H1 (cell line): ENCODE measurements around the gene ITGA3. TPM values are rescaled to one million over a fixed set of nuclear protein-coding genes. Genes with fewer than 3 reads are reported as not detected.
A peak's percentile ranks its signal among the peaks of the same experiment; 100 is the strongest.

Source experiments
- CTCF ChIA-PET: fragments of 300-600 bp; sonication (Branson Sonifier 250); formaldehyde crosslinking; loops from one replicate; lab custom pipeline; 2021; ENCODE audit not compliant: partially characterized antibody; lab: Charles Lee
- POLR2A ChIA-PET: fragments of 300-600 bp; sonication (Branson Sonifier 250); formaldehyde crosslinking; loops from one replicate; lab custom pipeline; 2021; ENCODE audit warnings: inconsistent platforms; ENCODE audit not compliant: partially characterized antibody; lab: Charles Lee
- DNase-seq, 2 experiments: peaks; one replicate each; pipeline versions ENCODE4 v3.0.0 to v3.0.0-alpha.2; 2010 to 2022; ENCODE audit warnings: low spot score in 2 of 2, low read depth in 1 of 2, mixed read lengths in 1 of 2
- FAIRE-seq: peaks from 2 replicates; lab custom pipeline; 2011; peaks lifted over from hg19 to GRCh38; lab: Jason Lieb, UNC
- H2AFZ ChIP-seq: 2 replicates; pipeline ENCODE4 v1.8.1; 2012; ENCODE audit warnings: low read length, inconsistent platforms
- H2AK5ac ChIP-seq: 2 replicates; pipeline ENCODE4 v1.6.1; 2013; ENCODE audit warnings: low read depth, low read length
- H2BK120ac ChIP-seq: replicated peaks from 2 replicates; pipeline ENCODE3; 2013; ENCODE audit warnings: low read depth, low read length, inconsistent platforms
- H2BK12ac ChIP-seq: 2 replicates; pipeline ENCODE4 v1.6.1; 2013; ENCODE audit warnings: low read depth, low read length
- H2BK15ac ChIP-seq: 2 replicates; pipeline ENCODE4 v1.6.1; 2013; ENCODE audit warnings: low read length
- H2BK20ac ChIP-seq: 2 replicates; pipeline ENCODE4 v1.6.1; 2013; ENCODE audit warnings: low read length
- H2BK5ac ChIP-seq: 2 replicates; pipeline ENCODE4 v1.6.1; 2013; ENCODE audit warnings: low read depth, low read length
- H3K14ac ChIP-seq: 2 replicates; pipeline ENCODE4 v1.6.1; 2013; ENCODE audit warnings: inconsistent platforms; ENCODE audit not compliant: insufficient read length
- H3K18ac ChIP-seq: 2 replicates; pipeline ENCODE4 v1.6.1; 2013; ENCODE audit warnings: low read length; ENCODE audit errors: extremely low read depth
- H3K23ac ChIP-seq: 2 replicates; pipeline ENCODE4 v1.6.1; 2013; ENCODE audit warnings: inconsistent platforms; ENCODE audit not compliant: insufficient read length
- H3K23me2 ChIP-seq: 2 replicates; pipeline ENCODE4 v1.6.1; 2013; ENCODE audit warnings: low read depth, low read length
- H3K27ac ChIP-seq: 2 replicates; pipeline ENCODE4 v1.6.1; 2011; ENCODE audit warnings: low read depth, low read length, inconsistent platforms
- H3K27me3 ChIP-seq, 4 experiments: replicated peaks in 1 of 4; 1 replicate in 1 of 4; 2 replicates in 3 of 4; pipeline versions ENCODE4 v1.6.1 to v1.8.1; 2011 to 2013; ENCODE audit warnings: low read length in 3 of 4, mild to moderate bottlenecking in 3 of 4, inconsistent platforms in 2 of 4, mixed read lengths in 2 of 4, moderate library complexity in 1 of 4; ENCODE audit not compliant: control insufficient read depth in 3 of 4, insufficient read depth in 3 of 4; ENCODE audit errors: extremely low read depth in 1 of 4
- H3K36me3 ChIP-seq, 4 experiments: 2 replicates each; pipeline versions ENCODE4 v1.6.1 to v1.8.1; 2011 to 2013; ENCODE audit warnings: mild to moderate bottlenecking in 4 of 4, low read length in 3 of 4, moderate library complexity in 2 of 4, control low read depth in 1 of 4, inconsistent platforms in 1 of 4; ENCODE audit not compliant: insufficient read depth in 4 of 4, control insufficient read depth in 2 of 4
- H3K4ac ChIP-seq: replicated peaks from 2 replicates; pipeline ENCODE3; 2013; ENCODE audit warnings: low read length, low read depth, mixed read lengths, inconsistent platforms; ENCODE audit not compliant: insufficient read length
- H3K4me1 ChIP-seq, 4 experiments: replicated peaks in 1 of 4; 1 replicate in 1 of 4; 2 replicates in 3 of 4; pipeline versions ENCODE4 v1.6.1 to v1.8.1; 2011 to 2013; ENCODE audit warnings: low read length in 3 of 4, inconsistent platforms in 2 of 4, mixed read lengths in 1 of 4; ENCODE audit not compliant: insufficient read depth in 4 of 4, control insufficient read depth in 3 of 4
- H3K4me2 ChIP-seq, 2 experiments: 2 replicates each; pipeline versions ENCODE4 v1.6.1 to v1.8.1; 2011 to 2013; ENCODE audit warnings: low read depth in 2 of 2, low read length in 2 of 2, control low read depth in 1 of 2, inconsistent platforms in 1 of 2, mild to moderate bottlenecking in 1 of 2; ENCODE audit not compliant: insufficient read depth in 1 of 2
- H3K4me3 ChIP-seq, 4 experiments: fragments of 200-600, 300-600 bp in 1 of 4; sonication (generic), shearing (Covaris generic), sonication (Bioruptor Twin) in 1 of 4; 2 replicates each; pipeline versions ENCODE4 v1.5.1 to v1.8.1; 2011 to 2016; ENCODE audit warnings: low read length in 4 of 4, low read depth in 3 of 4, control low read depth in 2 of 4, inconsistent platforms in 2 of 4, mild to moderate bottlenecking in 2 of 4, mixed read lengths in 1 of 4, moderate library complexity in 1 of 4; ENCODE audit not compliant: insufficient read depth in 2 of 4; ENCODE audit errors: extremely low read depth in 1 of 4
- H3K56ac ChIP-seq: replicated peaks from 2 replicates; pipeline ENCODE3; 2013; ENCODE audit warnings: low read depth, mild to moderate bottlenecking, mixed read lengths, low read length, inconsistent platforms; ENCODE audit not compliant: insufficient read length
- H3K79me1 ChIP-seq: 2 replicates; pipeline ENCODE4 v1.6.1; 2013; ENCODE audit warnings: low read depth, low read length, control low read depth
- H3K79me2 ChIP-seq, 2 experiments: 2 replicates each; pipeline versions ENCODE4 v1.6.1 to v1.8.1; 2012 to 2013; ENCODE audit warnings: low read length in 2 of 2, mild to moderate bottlenecking in 2 of 2, inconsistent platforms in 1 of 2; ENCODE audit not compliant: insufficient read depth in 2 of 2, control insufficient read depth in 1 of 2
- H3K9ac ChIP-seq, 4 experiments: replicated peaks in 1 of 4; 1 replicate in 1 of 4; 2 replicates in 3 of 4; pipeline versions ENCODE4 v1.6.1 to v1.8.1; 2011 to 2013; ENCODE audit warnings: low read depth in 3 of 4, low read length in 3 of 4, control low read depth in 2 of 4, mild to moderate bottlenecking in 2 of 4, moderate library complexity in 2 of 4, inconsistent platforms in 1 of 4; ENCODE audit errors: extremely low read depth in 1 of 4
- H3K9me3 ChIP-seq, 2 experiments: 2 replicates each; pipeline versions ENCODE4 v1.6.1 to v1.8.1; 2012 to 2013; ENCODE audit warnings: mild to moderate bottlenecking in 2 of 2, moderate library complexity in 2 of 2, control low read depth in 1 of 2, inconsistent platforms in 1 of 2, low read depth in 1 of 2, low read length in 1 of 2, mixed read lengths in 1 of 2; ENCODE audit not compliant: insufficient read depth in 2 of 2
- H4K20me1 ChIP-seq, 2 experiments: replicated peaks in 1 of 2; 2 replicates each; pipeline versions ENCODE3 to v1.8.1; 2011 to 2013; ENCODE audit warnings: inconsistent platforms in 2 of 2, low read length in 2 of 2, mild to moderate bottlenecking in 1 of 2; ENCODE audit not compliant: insufficient read depth in 2 of 2, control insufficient read depth in 1 of 2
- H4K5ac ChIP-seq: 2 replicates; pipeline ENCODE4 v1.6.1; 2013; ENCODE audit warnings: low read length, low read depth, mixed read lengths, inconsistent platforms; ENCODE audit not compliant: insufficient read length
- H4K8ac ChIP-seq: 2 replicates; pipeline ENCODE4 v1.8.0; 2013; ENCODE audit warnings: mild to moderate bottlenecking, moderate library complexity, low read length, inconsistent platforms; ENCODE audit not compliant: insufficient read depth; ENCODE audit errors: extremely low read depth
- H4K91ac ChIP-seq: replicated peaks from 2 replicates; pipeline ENCODE3; 2013; ENCODE audit warnings: low read length, mixed read lengths, inconsistent platforms; ENCODE audit not compliant: insufficient read length
- BCL11A ChIP-seq, 2 experiments: IDR thresholded peaks; one replicate each; pipeline ENCODE4 v1.6.1; 2011; ENCODE audit warnings: low read depth in 2 of 2, low read length in 2 of 2, mild to moderate bottlenecking in 2 of 2
- CEBPB ChIP-seq: IDR thresholded peaks from 2 replicates; pipeline ENCODE4 v1.6.1; 2012; ENCODE audit warnings: low read depth, low read length
- POLR2AphosphoS5 ChIP-seq: IDR thresholded peaks from 2 replicates; pipeline ENCODE4 v1.6.1; 2011; ENCODE audit warnings: low read depth, low read length
- ZNF274 ChIP-seq: IDR thresholded peaks from 2 replicates; pipeline ENCODE4 v1.7.0; 2012; ENCODE audit warnings: low read length, borderline replicate concordance; ENCODE audit errors: extremely low read depth
- WGBS, 2 experiments: shearing (Covaris generic) in 1 of 2; methylation state at CpG; one replicate each; pipeline versions ENCODE4 v1.1.6 to v1.1.7; 2013 to 2015; ENCODE audit warnings: low lambda C conversion rate in 2 of 2, mixed read lengths in 2 of 2, inconsistent platforms in 1 of 2, low coverage in 1 of 2, missing lambda C conversion rate in 1 of 2; ENCODE audit not compliant: insufficient replicate concordance in 2 of 2, insufficient coverage in 1 of 2, insufficient read length in 1 of 2; ENCODE audit errors: extremely low coverage in 1 of 2, missing lambda C conversion rate in 1 of 2; 5-methylcytosine and 5-hydroxymethylcytosine counted together
- polyA plus RNA-seq, 7 experiments: library from polyadenylated mRNA; depleted of rRNA in 3 of 7; stranded (reverse) in 5 of 7; unstranded in 2 of 7; fragments of >200 nt in 5 of 7; fragments of 200-250 nt in 2 of 7; gene quantifications; 1 replicate in 5 of 7; 2 replicates in 1 of 7; 4 replicates in 1 of 7; pipeline versions ENCODE4 v1.2.1 to v1.2.3, GENCODE V29; 2011 to 2013; ENCODE audit warnings: missing spikeins in 2 of 7, mixed read lengths in 2 of 7
- total RNA-seq: library from RNA; stranded (reverse); fragmentation: NEBNext Ultra II Directional; extraction: Animal tissue kit (Norgen Biotek cat#: 25700); gene quantifications from 2 replicates; pipeline ENCODE4 v1.2.1, GENCODE V29; 2021

Gene ITGA3
- total and polyA plus RNA-seq, 2 of the 8 experiments (the other 6 are each of a cell fraction or from before 2014, with no cell fraction given), result 24.0 to 24.2 TPM

GRCh38 chr17:50051606-50052005, 4.3 kb upstream of the ITGA3 start:
- peak overlapping the region; percentile 4; the same call in 1 of the 2 replicates for H2AFZ ChIP-seq
- POLR2A ChIA-PET, result interaction anchor here (1.1 kb wide), 1 partner anchor 9 kb away, joined by 3 read pairs; no protein-coding TSS in a partner anchor
- TF ChIP-seq ZNF274 (no peak), BCL11A (IDR thresholded peaks at IDR 0.05; ENCODE audit: low read depth in 2 of 2, low read length in 2 of 2) (no peak), CEBPB (no peak), POLR2AphosphoS5 (no peak)
- H3K14ac ChIP-seq, result no peak overlapping the region
- FAIRE-seq (no peak), DNase-seq (no peak)
- H3K23me2 ChIP-seq, result peaks cover 11% of the 10 kb centered on the region
- no peaks in the 10 kb centered on the region for H3K9me3 ChIP-seq
- no peak overlapping the region for H3K9ac ChIP-seq
- WGBS, 2 experiments, result 91% methylated on average over 2 of the region's 2 CpGs; no CpG with 5 or more reads in 1 of the 2 experiments
- no peaks in the 10 kb centered on the region for H3K79me1 ChIP-seq
- H3K23ac ChIP-seq, result no peak overlapping the region
- CTCF ChIA-PET, result interaction anchor here (0.8 to 14.6 kb wide), 7 partner anchors 8 to 57 kb away, joined by 3 to 169 read pairs (median 6); no protein-coding TSS in a partner anchor
- peak overlapping the region; percentile 6 for H3K4ac ChIP-seq
- no peak overlapping the region for H4K8ac ChIP-seq
- no peaks in the 10 kb centered on the region for H3K79me2 ChIP-seq
- peak overlapping the region; percentile 75; the same call in 1 of the 2 replicates for H2BK15ac ChIP-seq
- no peak overlapping the region for H4K5ac ChIP-seq
- no peak overlapping the region for H3K27ac ChIP-seq
- no peak overlapping the region for H3K4me2 ChIP-seq
- no peak overlapping the region for H3K56ac ChIP-seq
- H3K4me3 ChIP-seq, result no peak overlapping the region
- H2BK20ac ChIP-seq, result peak overlapping the region; percentile 56; the same call in 1 of the 2 replicates
- H2BK12ac ChIP-seq, result peak overlapping the region; percentile 82
- no peaks in the 10 kb centered on the region for H3K36me3 ChIP-seq
- no peak overlapping the region for H3K18ac ChIP-seq
- H3K4me1 ChIP-seq, result peaks cover 9 to 19% (median 15%) of the 10 kb centered on the region in 4 experiments
- no peaks in the 10 kb centered on the region for H4K20me1 ChIP-seq
- peak overlapping the region; percentile 63; the same call in 1 of the 2 replicates for H2BK5ac ChIP-seq
- H2AK5ac ChIP-seq, result no peak overlapping the region; the same call in 1 of the 2 replicates
- peaks cover 0 to under 1% (median 0%) of the 10 kb centered on the region in 4 experiments; a peak in 1 of 7 replicates for H3K27me3 ChIP-seq
- no peak overlapping the region for H4K91ac ChIP-seq
- H2BK120ac ChIP-seq, result no peak overlapping the region
